ENCODE measurements around the gene CLMN.
"Not testable (repeated sequence)": the region's sequence is repeated elsewhere in the genome, so short reads cannot be mapped to it uniquely, and the experiment has no call there.

The CLMN gene

DNA sequence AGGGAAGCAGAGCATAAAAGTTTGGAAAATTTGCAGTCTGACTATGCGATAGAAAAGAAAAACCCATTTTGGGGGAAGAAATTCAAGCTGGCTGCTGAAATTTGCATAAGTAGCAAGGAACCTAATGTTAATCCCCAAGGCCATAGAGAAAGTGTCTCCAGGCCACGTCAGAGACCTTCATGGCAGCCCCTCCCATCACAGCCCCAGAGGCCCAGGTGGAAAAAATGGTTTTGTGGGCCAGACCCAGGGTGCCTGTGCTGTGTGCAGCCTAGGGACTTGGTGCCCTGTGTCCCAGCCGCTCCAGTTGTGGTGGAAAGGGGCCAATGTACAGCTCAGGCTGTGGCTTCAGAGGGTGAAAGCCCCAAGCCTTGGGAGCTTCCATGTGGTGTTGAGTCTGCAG is 35.9 kb downstream of the CLMN start:
- DNase-seq, result not testable (repeated sequence)

DNA sequence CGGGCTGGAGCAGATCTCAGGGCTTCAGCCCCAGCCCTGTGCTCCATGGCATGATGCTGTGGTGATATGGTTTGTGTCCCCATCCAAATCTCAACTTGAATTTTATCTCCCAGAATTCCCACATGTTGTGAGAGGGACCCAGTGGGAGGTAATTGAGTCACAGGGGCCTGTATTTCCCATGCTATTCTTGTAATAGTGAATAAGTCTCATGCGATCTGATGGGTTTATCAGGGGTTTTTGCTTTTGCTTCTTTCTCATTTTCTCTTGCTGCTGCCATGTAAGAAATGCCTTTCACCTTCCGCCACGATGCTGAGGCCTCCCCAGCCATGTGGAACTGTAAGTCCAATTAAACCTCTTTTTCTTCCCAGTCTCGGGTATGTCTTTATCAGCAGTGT is 36.7 kb downstream of the CLMN start:
- DNase-seq, result not testable (repeated sequence)

DNA sequence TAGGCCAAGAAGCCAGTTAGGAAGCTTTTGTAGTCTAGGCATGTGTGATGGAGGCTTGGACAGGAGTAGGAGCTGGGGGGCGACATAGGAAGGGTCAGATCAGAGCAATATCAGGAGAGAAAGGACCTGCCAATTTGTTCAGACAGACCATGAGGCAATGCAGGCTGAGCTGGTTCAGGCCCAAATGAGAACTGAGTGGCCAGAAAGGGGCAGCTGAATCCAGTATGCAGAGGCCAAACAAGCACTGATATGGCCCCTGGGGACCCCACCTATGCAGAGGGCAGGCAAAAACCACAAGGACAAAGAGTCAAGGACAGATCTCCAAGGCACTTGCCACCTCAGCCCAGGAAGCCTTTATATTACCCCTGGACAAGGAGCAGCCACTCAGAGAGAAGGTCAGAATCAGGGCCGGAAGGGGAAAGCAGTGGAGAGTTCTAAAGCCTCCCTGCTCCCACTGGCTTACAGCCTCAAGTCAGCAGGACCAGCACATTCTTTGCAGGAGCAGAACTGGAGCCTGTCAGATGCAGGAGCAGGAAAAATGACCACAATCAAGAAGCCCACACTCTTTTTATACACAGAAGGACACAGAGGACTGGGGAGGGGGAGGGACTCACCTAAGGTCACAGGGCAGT is 37.2 kb downstream of the CLMN start:
- DNase-seq, result no peak

DNA sequence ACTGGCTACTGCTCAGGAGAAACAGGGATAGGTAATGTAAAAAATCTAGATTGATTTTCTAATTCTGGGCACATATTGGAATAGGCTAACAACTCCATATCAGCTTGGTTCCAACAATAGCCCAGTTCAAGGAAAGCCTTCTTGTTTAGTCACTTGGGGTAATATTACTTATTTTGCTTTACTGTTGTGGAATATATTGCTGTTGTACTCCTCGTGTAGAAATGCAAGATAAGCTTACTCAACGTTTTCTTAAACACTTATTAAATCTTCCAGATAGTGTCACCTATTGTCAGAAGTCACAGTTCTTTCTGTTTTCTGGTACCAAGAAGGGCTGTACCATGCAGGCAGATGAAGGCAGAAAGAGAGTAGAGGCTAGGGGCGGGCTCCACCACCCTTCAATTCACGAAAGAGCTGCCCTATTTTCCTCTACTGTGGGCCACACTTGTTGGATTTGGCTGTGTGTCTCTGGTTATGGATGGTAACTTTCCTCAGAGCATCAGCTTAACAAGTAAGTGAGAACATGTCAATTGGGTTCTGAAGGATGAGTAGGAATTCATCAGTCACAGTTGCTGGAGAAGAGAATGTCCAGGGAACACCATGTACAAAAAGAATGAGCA is 38.0 kb downstream of the CLMN start:
- DNase-seq, result no peak

DNA sequence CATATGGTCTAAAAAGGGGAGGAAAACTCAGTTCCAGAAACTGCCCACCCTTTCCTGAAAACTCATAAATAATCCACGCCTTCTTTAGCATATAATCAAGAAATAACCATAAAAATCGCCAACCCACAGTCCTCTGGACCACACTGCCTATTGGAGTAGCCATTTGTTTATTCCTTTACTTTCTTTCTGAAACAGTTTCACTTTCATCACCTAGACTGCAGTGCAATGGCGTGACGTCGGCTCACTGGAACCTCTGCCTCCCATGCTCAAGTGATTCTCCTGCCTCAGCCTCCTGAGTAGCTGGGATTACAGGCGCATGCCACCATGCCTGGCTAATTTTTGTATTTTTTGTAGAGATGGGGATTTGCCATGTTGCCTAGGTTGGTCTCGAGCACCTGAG is 44.2 kb downstream of the CLMN start:
- no peak for DNase-seq

DNA sequence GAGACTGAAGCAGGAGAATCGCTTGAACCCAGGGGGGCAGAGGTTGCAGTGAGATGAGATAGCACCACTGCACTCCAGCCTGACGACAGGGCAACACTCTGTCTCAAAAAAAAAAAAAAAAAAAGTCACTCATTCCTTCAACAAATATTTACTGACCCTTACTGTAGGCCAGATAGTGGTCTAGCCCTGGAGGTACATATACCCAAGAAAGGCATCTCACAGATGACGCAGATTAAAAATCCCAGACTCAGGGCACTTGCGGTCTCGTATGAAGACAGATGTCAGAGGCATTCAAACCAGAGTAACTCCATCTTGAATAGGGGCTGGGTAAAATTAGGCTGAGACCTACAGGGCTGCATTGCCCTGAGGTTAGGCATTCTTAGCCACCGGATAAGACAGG is 44.8 kb downstream of the CLMN start:
- no peak for DNase-seq

DNA sequence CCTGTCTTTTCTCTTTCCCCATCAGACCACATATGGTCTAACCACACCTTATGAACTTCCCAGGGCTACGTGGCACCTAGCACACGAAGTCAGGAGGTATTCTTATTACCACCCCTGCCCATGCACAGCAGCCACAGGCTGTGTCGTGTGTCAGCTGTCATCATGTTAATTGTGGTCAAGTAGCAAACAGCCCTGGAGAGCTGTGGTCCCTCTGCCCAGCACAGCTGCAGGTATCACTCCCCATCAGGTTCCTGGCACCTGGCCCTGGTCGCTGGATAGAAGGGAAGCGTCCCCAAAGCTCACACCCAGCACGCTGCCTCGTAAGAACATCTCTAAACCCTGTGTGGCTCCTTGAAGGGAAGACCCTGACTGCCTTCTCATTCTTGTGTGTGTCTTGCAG is 45.4 kb downstream of the CLMN start:
- DNase-seq, result no peak

DNA sequence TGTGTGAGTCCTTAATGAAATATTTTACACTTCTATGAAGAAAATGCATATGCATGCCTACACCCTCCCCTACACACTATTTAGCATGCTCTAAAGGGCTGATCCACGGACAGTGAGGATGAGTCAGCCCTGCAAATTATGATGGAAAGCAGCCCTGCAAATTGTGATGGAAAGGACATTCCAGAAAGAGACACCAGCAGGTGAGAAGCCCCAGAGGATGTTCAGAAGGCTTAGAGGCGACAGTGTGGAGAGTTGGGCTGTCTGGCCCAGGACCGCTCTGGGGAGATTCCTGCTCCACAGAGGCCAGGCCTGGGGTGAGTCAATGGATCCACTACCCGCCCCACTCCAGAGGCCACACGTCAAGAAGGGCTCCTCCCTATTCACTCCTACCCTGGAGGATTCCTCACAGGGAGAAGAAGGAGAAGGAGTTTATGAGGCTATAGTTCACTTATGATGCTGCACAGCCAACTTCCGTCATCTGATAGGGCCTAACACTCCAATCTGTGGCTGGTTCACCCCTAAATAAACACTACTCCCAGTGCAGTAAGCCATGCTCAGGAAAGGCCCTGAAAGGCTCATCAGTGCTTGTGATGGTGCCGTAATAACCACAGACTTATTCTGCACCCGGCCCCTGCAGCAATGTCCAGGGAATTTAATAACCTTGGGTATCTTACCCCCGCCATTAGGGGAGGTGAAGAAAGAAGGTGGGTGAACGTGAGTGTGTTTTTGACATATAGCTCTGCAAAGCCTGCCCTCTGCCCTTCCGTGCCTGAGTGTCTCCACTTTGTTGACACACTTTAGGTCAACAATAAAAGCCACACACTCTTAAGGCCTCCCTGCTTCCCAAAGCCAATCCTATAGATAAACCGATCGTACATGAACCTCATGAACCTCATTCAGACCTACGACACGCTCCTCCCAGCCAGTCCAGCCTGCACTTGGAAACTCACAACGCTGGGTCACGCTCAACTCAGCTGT is 46.4 kb downstream of the CLMN start:
- DNase-seq, result no peak

DNA sequence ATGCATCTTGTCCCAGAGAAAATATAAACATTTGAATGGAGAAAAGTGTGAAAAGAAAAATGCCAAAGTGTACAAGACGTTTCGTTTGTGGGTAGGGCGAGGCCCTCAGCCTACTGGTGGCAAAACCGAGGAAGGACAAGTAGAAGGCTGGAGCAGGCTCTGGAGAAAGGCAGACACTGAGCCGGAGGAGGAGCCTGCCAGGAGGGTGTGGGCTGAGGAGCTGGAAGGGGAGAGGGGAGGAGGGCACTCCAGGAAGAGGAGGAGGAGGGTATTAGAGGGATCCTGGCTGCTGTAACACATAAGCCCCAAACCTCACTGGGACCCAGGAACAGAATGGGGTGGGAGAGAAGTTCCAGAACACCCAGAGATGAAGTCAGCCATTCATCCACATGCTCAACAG is 47.7 kb downstream of the CLMN start:
- DNase-seq, result no peak

DNA sequence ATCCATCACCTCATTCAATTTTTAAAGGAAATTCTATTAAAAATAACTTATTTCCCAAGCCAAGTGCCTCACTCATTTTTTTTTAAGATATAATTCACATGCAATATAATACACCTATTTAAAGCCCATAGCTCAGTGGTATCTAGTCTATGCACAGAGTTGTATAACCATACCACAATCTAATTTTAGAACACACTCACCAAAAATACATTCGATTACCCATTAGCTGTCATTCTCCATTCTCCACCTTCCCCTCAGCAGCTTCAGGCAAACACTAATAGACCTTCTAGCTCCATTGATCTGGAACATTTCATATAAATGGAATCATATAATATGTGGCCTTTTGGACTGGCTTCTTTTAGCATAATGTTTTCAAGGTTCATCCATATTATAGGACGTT is 49.5 kb downstream of the CLMN start:
- DNase-seq, result no peak

DNA sequence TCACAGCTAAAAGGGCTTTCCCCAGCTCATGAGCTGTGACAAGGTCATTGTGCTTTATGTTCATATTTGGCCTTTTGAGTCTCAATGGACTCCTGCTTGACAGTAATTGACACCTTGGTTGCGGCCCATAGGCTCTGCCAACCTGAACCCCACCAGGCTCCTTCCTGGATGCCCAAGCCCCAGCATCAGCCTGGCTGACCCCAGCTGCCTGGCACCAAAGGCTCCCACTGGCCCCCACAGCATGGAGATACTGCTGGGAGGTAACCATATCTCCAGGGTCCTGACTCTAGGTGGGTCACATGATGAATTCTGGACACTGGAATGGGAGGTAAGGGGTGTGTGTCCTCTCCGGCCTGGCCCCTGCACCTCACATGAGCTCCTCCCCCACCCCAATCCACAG is 50.2 kb downstream of the CLMN start:
- no peak for DNase-seq

DNA sequence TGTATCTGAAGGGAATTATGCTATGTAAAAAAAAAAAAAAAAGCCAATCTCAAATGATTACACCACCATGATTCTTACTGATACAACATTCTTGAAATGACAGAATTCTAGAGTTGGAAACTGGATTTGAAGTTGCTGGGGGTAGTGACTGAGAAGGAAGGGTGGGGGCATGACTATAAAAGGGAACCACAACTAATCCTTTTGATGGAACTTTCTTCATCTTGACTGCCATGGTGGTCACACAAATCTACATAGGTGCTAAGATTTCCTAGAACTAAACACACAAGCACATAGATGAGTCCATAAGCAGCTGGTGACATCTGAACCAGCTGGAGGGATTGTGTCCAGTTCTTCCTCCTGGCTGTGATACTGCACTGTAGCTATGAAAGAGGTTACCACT is 51.4 kb downstream of the CLMN start:
- DNase-seq, result no peak

DNA sequence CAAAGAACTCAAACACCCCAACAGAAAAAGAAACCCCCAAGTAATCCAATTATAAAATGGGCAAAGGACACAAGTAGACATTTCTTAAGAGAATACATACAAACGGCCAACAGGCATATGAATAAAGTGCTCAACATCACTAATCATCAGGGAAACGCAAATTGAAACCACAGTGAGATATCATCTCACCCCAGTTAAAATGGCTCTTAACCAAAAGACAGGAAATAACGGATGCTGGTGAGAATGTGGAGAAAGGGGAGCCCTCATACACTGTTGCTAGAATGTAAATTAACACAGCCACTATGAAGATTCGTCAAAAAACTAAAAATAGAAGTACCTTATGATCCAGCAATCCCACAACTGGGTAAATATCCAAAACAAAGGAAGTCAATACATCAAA is 52.4 kb downstream of the CLMN start:
- no peak for DNase-seq

DNA sequence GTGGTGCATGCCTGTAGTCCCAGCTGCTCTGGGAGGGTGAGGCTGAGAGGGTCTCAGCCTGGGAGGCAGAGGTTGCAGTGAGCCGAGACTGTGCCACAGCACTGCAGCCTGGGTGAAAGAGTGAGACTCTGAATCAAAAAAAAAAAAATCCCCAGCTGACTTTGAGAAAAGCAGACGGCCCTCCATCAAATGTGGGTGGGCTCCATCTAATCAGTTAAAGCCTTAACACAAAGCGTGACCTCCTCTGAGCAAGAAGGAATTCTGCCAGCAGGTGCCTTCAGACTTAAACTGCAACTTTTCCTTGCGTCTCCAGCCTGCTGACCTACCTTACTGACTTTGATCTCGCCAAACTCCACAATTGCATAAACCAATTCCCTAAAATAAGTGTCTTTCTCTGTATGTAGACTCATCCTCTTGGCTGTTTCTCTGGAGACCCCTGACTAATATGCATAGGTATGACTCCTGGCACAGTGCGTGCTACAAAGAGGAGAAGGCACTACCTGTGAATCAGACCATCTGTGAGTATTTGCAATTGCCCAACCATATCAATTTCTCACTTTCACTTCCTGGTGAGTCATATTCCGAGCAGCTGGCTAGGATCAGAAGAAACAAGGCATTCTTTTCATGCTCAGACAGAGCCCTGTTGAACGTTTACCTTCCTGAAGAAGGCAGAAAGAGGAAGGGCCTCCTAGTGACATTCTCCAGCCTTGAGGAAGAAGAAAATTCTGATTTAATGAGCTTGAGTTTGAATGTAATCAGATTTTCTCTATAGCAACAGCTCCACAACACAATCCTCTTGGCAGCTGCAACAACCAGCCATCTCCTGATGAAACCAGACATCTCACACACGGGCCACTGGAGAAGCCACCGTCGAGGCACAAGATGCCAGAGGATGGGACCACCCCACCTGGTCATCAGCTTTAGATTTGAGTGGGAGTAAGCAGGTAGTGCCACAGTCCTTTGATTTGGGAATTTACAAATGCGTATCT is 54.3 kb downstream of the CLMN start:
- no peak for DNase-seq

DNA sequence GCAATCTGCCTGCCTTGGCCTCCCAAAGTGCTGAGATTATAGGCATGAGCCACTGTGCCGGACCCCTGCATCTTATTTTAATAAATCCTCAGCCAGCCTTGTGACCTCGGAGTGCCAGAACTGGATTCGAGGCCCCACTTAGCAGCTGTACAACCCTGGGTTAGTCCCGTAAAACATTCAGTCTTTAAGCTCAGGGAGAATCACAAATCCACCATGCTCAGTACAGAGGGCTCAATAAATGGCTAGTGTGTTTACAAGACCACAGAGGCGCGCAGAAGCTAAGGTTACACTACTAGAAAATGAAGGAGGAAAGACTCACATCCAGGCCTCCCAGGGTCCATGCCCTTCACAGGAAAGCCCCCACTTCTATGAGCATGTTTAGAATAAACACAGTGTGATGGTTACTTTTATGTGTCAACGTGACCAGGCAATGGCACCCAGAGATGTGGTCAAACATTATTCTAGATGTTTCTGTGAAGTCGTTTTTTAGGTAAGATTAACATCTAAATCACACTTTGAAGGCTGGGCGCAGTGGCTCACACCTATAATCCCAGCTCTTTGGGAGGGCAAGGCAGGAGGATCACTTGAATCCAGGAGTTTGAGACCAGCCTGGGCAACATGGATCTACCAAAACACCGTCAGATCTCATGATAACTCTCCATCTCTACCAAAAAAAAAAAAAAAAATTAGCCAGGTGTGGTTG is 55.3 kb downstream of the CLMN start:
- no peak for DNase-seq

DNA sequence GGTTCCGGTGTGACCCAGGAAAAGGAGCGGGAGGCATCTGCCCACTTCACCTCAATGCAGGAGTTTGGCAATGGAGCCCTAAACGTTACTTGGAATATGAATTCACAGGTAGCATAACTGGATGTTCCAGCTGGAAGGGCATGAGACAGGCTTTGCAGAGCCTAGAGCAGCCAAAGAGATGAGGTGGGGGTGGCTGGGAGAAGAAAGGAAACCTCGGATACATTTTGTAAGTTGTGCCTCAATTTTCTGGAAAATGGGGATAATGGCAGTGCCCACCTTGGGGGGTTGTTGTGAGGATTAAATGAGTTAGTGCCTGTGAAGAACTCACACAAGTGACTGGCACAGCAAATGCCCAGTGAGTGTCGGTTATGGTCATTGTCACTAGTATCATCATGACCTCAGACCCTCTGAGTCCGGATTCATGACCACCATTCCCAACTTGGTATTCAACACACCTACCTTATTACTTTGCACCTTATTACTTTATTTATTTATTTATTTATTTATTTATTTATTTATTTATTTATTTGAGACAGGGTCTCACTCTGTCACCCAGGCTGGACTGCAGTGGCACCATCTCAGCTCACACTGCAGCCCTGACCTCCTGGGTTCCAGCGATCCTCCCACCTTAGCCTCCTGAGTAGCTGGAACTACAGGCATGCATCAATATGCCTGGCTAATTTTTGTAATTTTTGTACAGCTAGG is 56.0 kb downstream of the CLMN start:
- no peak for DNase-seq

DNA sequence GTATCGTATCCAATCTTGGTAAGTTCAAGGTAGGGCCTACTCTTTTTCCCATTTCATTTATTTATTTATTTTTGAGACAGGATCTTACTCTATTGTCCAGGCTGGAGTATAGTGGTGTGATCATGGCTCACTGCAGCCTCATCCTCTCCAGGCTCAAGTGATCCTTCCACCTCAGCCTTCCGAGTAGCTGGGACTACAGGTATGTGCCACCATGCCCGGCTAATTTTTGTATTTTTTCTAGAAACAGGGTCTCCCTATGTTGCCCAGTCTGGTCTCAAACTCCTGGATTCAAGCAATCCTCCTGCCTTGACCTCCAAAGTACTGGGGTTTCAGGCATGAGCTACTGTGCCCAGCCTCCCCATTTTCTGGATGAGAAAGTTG is 57.2 kb downstream of the CLMN start:
- no peak for DNase-seq

DNA sequence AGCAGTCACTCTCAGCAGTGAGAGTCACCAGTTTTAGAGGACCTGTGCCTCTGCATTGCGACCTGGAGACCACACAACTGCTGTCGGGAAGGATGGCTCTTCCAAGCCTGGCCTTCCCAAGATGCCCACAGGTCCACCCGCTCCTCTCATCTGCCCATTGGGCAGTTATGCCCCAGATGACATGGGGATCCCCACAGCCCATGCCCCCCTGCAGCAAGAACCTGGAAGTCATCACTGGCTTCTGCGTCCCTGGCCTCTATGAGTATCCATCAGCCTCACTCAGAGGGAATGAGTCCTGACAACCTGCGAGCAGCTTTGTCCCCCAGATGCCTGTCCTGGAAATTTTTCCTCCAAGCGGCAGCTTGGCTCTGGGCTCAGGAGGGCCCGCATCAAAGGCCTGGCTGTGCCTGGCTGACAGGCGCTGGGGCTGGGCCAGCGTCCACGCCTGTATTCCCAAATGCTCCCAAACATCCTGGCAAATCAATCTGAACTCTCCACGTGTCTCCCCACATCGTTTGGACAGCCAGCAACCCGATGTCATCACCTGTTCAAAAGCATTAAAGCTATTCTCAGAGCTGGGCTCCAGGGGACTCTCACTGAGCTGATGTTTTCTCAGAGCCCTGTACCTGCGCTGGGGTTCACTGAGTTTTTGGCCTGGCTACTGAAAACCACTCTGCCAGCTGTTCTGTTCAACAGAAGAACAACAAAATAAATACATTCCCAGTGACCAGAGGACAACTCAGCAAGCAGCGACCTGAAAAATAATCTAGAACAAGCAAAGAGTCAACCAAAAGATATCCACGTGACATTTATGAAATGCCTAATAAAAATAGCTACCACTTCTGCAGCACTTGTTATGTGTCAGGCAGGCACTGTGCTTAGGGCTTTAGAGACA is 57.8 kb downstream of the CLMN start:
- DNase-seq, result no peak

DNA sequence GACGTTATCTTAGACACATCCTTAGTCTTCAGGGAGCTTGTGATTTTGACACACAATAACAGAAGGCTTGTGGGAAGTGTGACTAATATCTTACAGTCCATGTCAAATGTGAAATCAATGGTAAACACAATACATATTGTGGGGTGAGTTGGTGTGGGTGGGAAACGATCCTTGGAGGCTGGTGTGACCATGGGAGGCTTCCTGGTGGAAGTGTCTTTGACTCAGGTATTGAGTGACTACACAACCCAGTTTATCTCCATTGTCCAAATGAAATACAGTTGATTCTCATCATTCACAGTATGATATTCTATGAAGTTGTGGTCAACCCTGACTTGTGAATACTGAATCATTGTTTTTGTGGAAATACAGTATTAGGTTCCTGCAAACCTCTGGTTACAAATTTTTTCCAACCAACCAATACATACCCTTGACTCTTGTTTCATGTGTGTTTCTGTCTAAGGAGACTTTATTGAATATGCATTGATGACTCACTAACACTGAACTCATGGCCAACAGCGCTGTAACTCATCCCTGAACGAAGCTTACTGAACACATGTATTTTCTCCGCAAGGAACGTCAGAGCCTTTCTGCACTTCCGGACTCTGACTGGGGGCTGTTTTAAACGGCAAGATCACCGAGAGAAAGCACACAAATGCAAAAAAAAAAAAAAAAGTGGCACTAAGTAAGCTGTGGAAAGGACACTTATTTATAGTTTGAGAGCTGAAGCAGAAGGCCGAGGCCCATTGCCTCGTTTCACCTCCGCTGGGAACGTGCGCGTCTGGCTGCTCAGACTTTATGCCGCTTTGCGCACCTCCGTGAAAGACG is 59.0 kb downstream of the CLMN start:
- no peak for DNase-seq
